Measurements from ENCODE around the gene CENATAC.

CENATAC gene

DNA sequence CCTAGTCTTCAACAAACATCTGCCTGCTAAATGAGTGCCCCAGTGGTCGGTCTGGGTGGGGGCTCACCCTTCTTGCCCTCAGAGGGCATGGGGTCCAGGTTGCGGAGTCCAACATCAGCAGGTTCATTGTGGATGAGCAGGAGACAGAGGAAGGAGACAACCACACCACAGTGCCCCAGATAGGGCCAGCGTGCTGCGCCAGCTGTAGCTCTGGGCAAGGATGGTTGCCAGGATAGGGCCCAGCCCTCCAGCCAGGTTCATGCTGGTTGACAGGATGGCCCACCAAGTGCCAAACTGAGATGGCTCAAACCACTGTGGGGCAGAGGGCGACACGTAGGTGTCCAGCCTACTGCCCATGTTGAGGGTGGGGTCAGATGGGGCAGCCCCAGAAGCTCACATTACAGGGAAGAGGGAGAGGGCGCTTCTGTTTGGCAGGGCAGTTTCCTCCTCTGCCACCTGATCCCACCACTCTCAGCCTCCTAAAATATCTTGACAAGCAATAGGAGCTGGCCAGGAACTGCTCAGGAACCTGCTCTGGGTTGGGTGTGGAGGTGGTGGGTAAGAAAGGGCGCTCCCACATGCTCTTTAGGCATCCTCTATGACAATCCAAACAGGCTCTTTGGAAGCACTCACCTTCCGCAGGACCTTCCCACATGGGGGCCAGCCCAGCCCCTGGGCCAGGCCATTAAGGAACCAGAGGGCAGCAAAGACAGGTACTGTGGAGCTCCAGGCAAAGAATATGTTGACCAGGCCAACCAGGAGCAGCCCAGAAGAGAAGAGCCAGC lies 29.8 kb downstream of the CENATAC start:
- Histone ChIP-seq H3K9ac (ENCODE audit: low read depth, low read length, poor library complexity, severe bottlenecking) (peak overlapping the region; percentile 89), H3K36me3 (ENCODE audit: insufficient read depth, low read length) (peaks cover 10% of the 10 kb centered on the region), H3K4me2 (ENCODE audit: low read depth, low read length, poor library complexity, severe bottlenecking) (peak overlapping the region; percentile 85)

DNA sequence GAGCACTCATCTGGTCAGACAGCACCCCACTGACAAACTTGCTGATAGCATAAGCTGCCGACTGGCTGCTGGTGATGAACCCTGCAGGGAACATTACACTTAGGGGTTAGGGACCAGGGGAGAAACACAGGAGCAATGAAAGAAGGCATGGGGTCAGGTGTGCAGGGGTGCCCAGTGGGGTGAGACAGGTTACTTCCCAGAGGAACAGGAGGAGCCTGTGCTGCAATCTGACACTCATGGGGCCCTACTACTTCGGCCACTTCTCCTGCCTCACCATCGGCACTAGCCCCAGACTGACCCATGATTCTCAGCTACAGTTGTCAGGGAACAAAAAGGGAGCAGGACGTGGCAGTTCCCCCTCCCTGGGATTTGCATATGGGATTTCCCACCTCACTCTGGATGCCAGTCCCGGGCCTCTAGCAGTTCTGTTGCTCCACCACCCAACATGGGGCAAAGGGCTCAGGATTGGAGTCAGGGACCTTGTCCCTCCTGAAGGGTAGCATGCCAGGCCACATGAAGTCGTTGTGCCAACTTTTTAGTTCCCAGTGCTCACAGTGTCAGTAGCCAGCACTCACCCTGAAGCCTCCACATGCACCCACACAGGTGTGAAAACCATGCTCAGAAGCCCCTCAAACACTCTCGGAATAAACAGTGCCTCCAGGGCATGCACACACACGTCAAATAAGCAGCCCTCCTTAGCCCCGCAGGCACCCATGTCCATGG lies 30.6 kb downstream of the CENATAC start:
- peak overlapping the region; percentile 89 for H3K9ac ChIP-seq (ENCODE audit: low read depth, low read length, poor library complexity, severe bottlenecking)
- H3K9me3 ChIP-seq (ENCODE audit: insufficient read depth, low read depth, low read length), result no peaks in the 10 kb centered on the region
- peaks cover 6% of the 10 kb centered on the region for H3K36me3 ChIP-seq (ENCODE audit: insufficient read depth, low read length)
- peaks cover 22% of the 10 kb centered on the region for H3K4me1 ChIP-seq (ENCODE audit: insufficient read depth, low read length, poor library complexity, severe bottlenecking)
- peak overlapping the region; percentile 85 for H3K4me2 ChIP-seq (ENCODE audit: low read depth, low read length, poor library complexity, severe bottlenecking)
- peaks cover 32% of the 10 kb centered on the region for H3K79me2 ChIP-seq (ENCODE audit: insufficient read depth, low read length)
- no peak overlapping the region for H2AFZ ChIP-seq (ENCODE audit: low read length)
- no peaks in the 10 kb centered on the region for H3K27me3 ChIP-seq (ENCODE audit: insufficient read depth, low read length, poor library complexity, severe bottlenecking)
- H4K20me1 ChIP-seq (ENCODE audit: insufficient read depth, low read length, poor library complexity, severe bottlenecking), result no peaks in the 10 kb centered on the region
- H3K4me3 ChIP-seq (ENCODE audit: low read length, poor library complexity, severe bottlenecking), result peak overlapping the region; percentile 93
- no peak for TF ChIP-seq EZH2phosphoT487 (IDR thresholded peaks at IDR 0.05; ENCODE audit: borderline replicate concordance)
- TF ChIP-seq, protein P1, sequence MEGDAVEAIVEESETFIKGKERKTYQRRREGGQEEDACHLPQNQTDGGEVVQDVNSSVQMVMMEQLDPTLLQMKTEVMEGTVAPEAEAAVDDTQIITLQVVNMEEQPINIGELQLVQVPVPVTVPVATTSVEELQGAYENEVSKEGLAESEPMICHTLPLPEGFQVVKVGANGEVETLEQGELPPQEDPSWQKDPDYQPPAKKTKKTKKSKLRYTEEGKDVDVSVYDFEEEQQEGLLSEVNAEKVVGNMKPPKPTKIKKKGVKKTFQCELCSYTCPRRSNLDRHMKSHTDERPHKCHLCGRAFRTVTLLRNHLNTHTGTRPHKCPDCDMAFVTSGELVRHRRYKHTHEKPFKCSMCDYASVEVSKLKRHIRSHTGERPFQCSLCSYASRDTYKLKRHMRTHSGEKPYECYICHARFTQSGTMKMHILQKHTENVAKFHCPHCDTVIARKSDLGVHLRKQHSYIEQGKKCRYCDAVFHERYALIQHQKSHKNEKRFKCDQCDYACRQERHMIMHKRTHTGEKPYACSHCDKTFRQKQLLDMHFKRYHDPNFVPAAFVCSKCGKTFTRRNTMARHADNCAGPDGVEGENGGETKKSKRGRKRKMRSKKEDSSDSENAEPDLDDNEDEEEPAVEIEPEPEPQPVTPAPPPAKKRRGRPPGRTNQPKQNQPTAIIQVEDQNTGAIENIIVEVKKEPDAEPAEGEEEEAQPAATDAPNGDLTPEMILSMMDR (conservative IDR thresholded peaks at IDR 0.05; ENCODE audit: low read length), result no peak
- H3K9me2 ChIP-seq (replicated peaks; ENCODE audit: low read depth, low read length), result no peaks in the 10 kb centered on the region
- H3F3A ChIP-seq (ENCODE audit: low read depth), result no peaks in the 10 kb centered on the region

More for the DNA sequence above, 29.8 kb downstream of the CENATAC start:
- H3K9me2 ChIP-seq (replicated peaks; ENCODE audit: low read depth, low read length), result no peaks in the 10 kb centered on the region
- H3F3A ChIP-seq (ENCODE audit: low read depth), result no peaks in the 10 kb centered on the region
- no peak for TF ChIP-seq EZH2phosphoT487 (IDR thresholded peaks at IDR 0.05; ENCODE audit: borderline replicate concordance)
- TF ChIP-seq, protein P1 (conservative IDR thresholded peaks at IDR 0.05; ENCODE audit: low read length), result no peak
- H3K4me3 ChIP-seq (ENCODE audit: low read length, poor library complexity, severe bottlenecking), result no peak overlapping the region
- peaks cover 22% of the 10 kb centered on the region for H3K4me1 ChIP-seq (ENCODE audit: insufficient read depth, low read length, poor library complexity, severe bottlenecking)
- H3K79me2 ChIP-seq (ENCODE audit: insufficient read depth, low read length), result peaks cover 39% of the 10 kb centered on the region
- H3K9me3 ChIP-seq (ENCODE audit: insufficient read depth, low read depth, low read length), result no peaks in the 10 kb centered on the region
- no peak overlapping the region for H2AFZ ChIP-seq (ENCODE audit: low read length)
- no peaks in the 10 kb centered on the region for H4K20me1 ChIP-seq (ENCODE audit: insufficient read depth, low read length, poor library complexity, severe bottlenecking)
- no peaks in the 10 kb centered on the region for H3K27me3 ChIP-seq (ENCODE audit: insufficient read depth, low read length, poor library complexity, severe bottlenecking)

DNA sequence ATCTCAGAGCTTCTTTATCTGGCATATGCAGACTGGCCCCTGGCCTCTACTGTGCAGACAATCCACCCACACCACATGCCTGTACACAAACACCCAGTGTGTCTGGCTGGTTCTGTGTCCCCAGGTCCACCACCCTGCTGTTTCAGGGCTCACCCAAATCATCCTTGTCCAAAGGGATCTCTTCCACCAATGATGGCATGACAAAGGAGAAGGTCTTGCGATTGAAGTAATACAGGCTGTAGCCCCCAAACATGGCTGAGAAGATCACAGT lies 31.1 kb downstream of the CENATAC start:
- H3F3A ChIP-seq (ENCODE audit: low read depth), result no peaks in the 10 kb centered on the region
- no peaks in the 10 kb centered on the region for H3K27me3 ChIP-seq (ENCODE audit: insufficient read depth, low read length, poor library complexity, severe bottlenecking)
- H4K20me1 ChIP-seq (ENCODE audit: insufficient read depth, low read length, poor library complexity, severe bottlenecking), result no peaks in the 10 kb centered on the region
- TF ChIP-seq, protein P1 (conservative IDR thresholded peaks at IDR 0.05; ENCODE audit: low read length), result no peak
- no peak for TF ChIP-seq EZH2phosphoT487 (IDR thresholded peaks at IDR 0.05; ENCODE audit: borderline replicate concordance)
- peaks cover 22% of the 10 kb centered on the region for H3K4me1 ChIP-seq (ENCODE audit: insufficient read depth, low read length, poor library complexity, severe bottlenecking)
- no peak overlapping the region for H2AFZ ChIP-seq (ENCODE audit: low read length)
- H3K4me3 ChIP-seq (ENCODE audit: low read length, poor library complexity, severe bottlenecking), result peak overlapping the region; percentile 93
- H3K9me3 ChIP-seq (ENCODE audit: insufficient read depth, low read depth, low read length), result no peaks in the 10 kb centered on the region
- peak overlapping the region; percentile 85 for H3K4me2 ChIP-seq (ENCODE audit: low read depth, low read length, poor library complexity, severe bottlenecking)
- H3K9me2 ChIP-seq (replicated peaks; ENCODE audit: low read depth, low read length), result no peaks in the 10 kb centered on the region
- H3K79me2 ChIP-seq (ENCODE audit: insufficient read depth, low read length), result peaks cover 28% of the 10 kb centered on the region
- peak overlapping the region; percentile 89 for H3K9ac ChIP-seq (ENCODE audit: low read depth, low read length, poor library complexity, severe bottlenecking)
- H3K36me3 ChIP-seq (ENCODE audit: insufficient read depth, low read length), result peaks cover 6% of the 10 kb centered on the region; the same call in 1 of the 2 replicates
